OCI-LY3 (cell line): ENCODE results near the gene COMMD7.

Source experiments
- CTCF ChIP-seq: fragments of 200-600, 300-600 bp; sonication (generic); IDR thresholded peaks from 2 replicates; pipeline ENCODE4 v1.5.1; 2014; ENCODE audit warnings: antibody characterized with exemption, low read length, low read depth
- EZH2phosphoT487 ChIP-seq: fragments of 200-600 bp; shearing (Covaris generic); IDR thresholded peaks from 2 replicates; pipeline ENCODE4 v1.6.1; 2018; ENCODE audit warnings: antibody characterized with exemption, mixed run types, low read depth

GRCh38 chr20:32664012-32664677 is 79.1 kb downstream of the COMMD7 start:
- no peak for TF ChIP-seq CTCF
- no peak for TF ChIP-seq EZH2phosphoT487
